Measurements from ENCODE around the gene SLC25A13. TPM values are rescaled to one million over a fixed set of nuclear protein-coding genes. Genes with fewer than 3 reads are reported as not detected.

The SLC25A13 gene
- total and polyA plus RNA-seq, 3 donors from 2014 or later: 13.2 to 49.1 (median 35.4) TPM

DNA sequence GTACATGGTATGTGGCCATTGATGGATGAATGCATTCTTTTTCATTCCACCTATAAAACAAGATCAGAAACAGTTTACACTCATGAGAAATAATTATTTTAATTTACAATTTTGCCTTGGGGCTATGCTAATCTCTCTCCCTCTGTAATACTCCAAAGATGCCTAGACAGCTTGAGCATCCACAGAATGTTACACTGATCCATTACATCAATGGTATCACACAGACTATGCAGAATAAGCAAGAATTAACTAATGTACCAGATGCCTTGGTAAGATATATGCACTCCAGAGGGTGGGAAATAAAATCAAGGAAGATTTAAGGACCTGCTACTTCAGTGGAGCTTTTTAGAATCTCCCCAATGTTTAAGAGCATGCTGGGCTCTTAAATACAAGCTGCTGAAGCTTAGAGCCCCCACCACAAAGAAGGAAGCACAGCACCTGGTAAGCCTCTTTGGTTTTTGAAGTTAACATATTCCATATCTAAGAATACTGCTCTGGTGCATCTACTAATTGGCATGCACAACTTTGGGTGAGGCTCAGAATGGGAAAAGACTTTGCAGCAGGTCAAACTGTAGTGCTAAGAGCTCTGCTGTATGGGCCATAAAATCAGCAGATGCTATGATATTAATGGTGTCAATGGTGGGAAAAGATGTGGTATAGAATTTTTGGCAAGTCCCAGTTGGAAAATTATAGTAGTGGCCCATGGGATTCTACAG lies 219.6 kb downstream of the SLC25A13 start:
- no peaks in the 10 kb centered on the region for H3K27me3 ChIP-seq
- TF ChIP-seq, protein P1, sequence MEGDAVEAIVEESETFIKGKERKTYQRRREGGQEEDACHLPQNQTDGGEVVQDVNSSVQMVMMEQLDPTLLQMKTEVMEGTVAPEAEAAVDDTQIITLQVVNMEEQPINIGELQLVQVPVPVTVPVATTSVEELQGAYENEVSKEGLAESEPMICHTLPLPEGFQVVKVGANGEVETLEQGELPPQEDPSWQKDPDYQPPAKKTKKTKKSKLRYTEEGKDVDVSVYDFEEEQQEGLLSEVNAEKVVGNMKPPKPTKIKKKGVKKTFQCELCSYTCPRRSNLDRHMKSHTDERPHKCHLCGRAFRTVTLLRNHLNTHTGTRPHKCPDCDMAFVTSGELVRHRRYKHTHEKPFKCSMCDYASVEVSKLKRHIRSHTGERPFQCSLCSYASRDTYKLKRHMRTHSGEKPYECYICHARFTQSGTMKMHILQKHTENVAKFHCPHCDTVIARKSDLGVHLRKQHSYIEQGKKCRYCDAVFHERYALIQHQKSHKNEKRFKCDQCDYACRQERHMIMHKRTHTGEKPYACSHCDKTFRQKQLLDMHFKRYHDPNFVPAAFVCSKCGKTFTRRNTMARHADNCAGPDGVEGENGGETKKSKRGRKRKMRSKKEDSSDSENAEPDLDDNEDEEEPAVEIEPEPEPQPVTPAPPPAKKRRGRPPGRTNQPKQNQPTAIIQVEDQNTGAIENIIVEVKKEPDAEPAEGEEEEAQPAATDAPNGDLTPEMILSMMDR (IDR thresholded peaks at IDR 0.05): no peak
- TF ChIP-seq POLR2A (IDR thresholded peaks at IDR 0.05): no peak
- no peak for DNase-seq

GRCh38 chr7:96100737-96101136 lies 221.2 kb downstream of the SLC25A13 start:
- 70 to 81% methylated on average over 1 of the region's 1 CpG for WGBS, 2 donors
- H3K27ac ChIP-seq: no peak overlapping the region
- intact Hi-C loops (cut with DNase I; ENCODE audit: low total_unique reads): no loop called here
- H3K36me3 ChIP-seq (ENCODE audit: low read depth, missing control alignments): no peaks in the 10 kb centered on the region
- no peaks in the 10 kb centered on the region for H3K27me3 ChIP-seq
- TF ChIP-seq, protein P1 (IDR thresholded peaks at IDR 0.05): no peak
- TF ChIP-seq POLR2A (IDR thresholded peaks at IDR 0.05): no peak
- no peaks in the 10 kb centered on the region for H3K9me3 ChIP-seq
- no peak for DNase-seq
- H3K4me3 ChIP-seq: no peak overlapping the region
- H3K4me1 ChIP-seq: no peaks in the 10 kb centered on the region

More for the DNA sequence above, 219.6 kb downstream of the SLC25A13 start:
- Histone ChIP-seq H3K27ac (no peak overlapping the region), H3K4me1 (no peaks in the 10 kb centered on the region), H3K4me3 (no peak overlapping the region), H3K36me3 (ENCODE audit: low read depth, missing control alignments) (no peaks in the 10 kb centered on the region), H3K9me3 (no peaks in the 10 kb centered on the region)
- intact Hi-C loops (cut with DNase I; ENCODE audit: low total_unique reads): no loop called here

DNA sequence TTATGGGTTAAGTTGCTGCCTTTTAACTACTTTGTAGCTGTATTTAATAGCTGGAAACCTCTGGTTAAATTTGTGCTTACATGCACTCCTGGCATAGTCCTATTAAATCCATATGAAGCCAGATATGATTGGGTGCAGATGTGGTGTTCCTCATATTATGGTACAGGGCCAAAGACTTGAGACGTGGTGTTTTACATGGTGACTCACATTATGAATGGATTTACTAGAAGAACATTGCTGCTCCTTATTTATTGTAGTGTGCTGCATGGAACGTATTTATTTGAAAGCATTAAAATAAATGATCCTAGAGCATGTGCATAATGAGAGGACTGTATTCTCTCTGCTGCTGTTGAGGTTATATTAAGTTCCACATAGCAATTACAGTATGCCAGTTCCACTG lies 224.1 kb downstream of the SLC25A13 start:
- H3K9me3 ChIP-seq: no peaks in the 10 kb centered on the region
- 87 to 95% methylated on average over 2 of the region's 2 CpGs for WGBS, 2 donors
- H3K36me3 ChIP-seq (ENCODE audit: low read depth, missing control alignments): no peaks in the 10 kb centered on the region
- TF ChIP-seq POLR2A (IDR thresholded peaks at IDR 0.05): no peak
- TF ChIP-seq, protein P1 (IDR thresholded peaks at IDR 0.05): no peak
- DNase-seq: no peak
- intact Hi-C loops (cut with DNase I; ENCODE audit: low total_unique reads): no loop called here
- no peak overlapping the region for H3K27ac ChIP-seq
- no peaks in the 10 kb centered on the region for H3K4me1 ChIP-seq
- no peak overlapping the region for H3K4me3 ChIP-seq
- H3K27me3 ChIP-seq: no peaks in the 10 kb centered on the region

- intact Hi-C loops (cut with DNase I; ENCODE audit: low total_unique reads): no loop called here
- no peaks in the 10 kb centered on the region for H3K4me1 ChIP-seq
- TF ChIP-seq POLR2A (IDR thresholded peaks at IDR 0.05): no peak
- TF ChIP-seq, protein P1 (IDR thresholded peaks at IDR 0.05): no peak
- no peak overlapping the region for H3K4me3 ChIP-seq
- H3K27me3 ChIP-seq: no peaks in the 10 kb centered on the region
- H3K36me3 ChIP-seq (ENCODE audit: low read depth, missing control alignments): no peaks in the 10 kb centered on the region
- no peak for DNase-seq
- H3K9me3 ChIP-seq: no peaks in the 10 kb centered on the region
- no peak overlapping the region for H3K27ac ChIP-seq
- WGBS, 2 donors: 72 to 73% methylated on average over 1 of the region's 1 CpG
Observed at GRCh38 chr7:96093435-96093834, 228.5 kb downstream of the SLC25A13 start.

GRCh38 chr7:96090756-96091155 lies 231.1 kb downstream of the SLC25A13 start:
- Histone ChIP-seq H3K9me3 (no peaks in the 10 kb centered on the region), H3K36me3 (ENCODE audit: low read depth, missing control alignments) (no peaks in the 10 kb centered on the region), H3K27me3 (no peaks in the 10 kb centered on the region), H3K4me1 (no peaks in the 10 kb centered on the region), H3K4me3 (no peak overlapping the region), H3K27ac (no peak overlapping the region)
- intact Hi-C loops (cut with DNase I; ENCODE audit: low total_unique reads): no loop called here
- 89 to 91% methylated on average over 6 of the region's 6 CpGs for WGBS, 2 donors
- DNase-seq: no peak
- TF ChIP-seq POLR2A (IDR thresholded peaks at IDR 0.05): no peak
- TF ChIP-seq, protein P1 (IDR thresholded peaks at IDR 0.05): no peak

All from testis (tissue), 3 donors.